OCI-LY1 (cell line): ENCODE data around the gene CNNM4.

Source experiments
- EZH2 ChIP-seq: fragments of 200-600 bp; sonication (generic), shearing (Covaris generic); IDR thresholded peaks from 2 replicates; pipeline ENCODE4 v1.8.0; 2017; ENCODE audit warnings: borderline replicate concordance, mixed run types, mild to moderate bottlenecking, antibody characterized with exemption, low read length, moderate library complexity, mixed read lengths
- TF ChIP-seq, protein P1 (sequence below): fragments of 200-600 bp; sonication (generic), shearing (Covaris generic); IDR thresholded peaks from 2 replicates; pipeline ENCODE4 v1.5.1; 2017; ENCODE audit warnings: mild to moderate bottlenecking, antibody characterized with exemption, low read length, moderate library complexity, mixed read lengths

DNA sequence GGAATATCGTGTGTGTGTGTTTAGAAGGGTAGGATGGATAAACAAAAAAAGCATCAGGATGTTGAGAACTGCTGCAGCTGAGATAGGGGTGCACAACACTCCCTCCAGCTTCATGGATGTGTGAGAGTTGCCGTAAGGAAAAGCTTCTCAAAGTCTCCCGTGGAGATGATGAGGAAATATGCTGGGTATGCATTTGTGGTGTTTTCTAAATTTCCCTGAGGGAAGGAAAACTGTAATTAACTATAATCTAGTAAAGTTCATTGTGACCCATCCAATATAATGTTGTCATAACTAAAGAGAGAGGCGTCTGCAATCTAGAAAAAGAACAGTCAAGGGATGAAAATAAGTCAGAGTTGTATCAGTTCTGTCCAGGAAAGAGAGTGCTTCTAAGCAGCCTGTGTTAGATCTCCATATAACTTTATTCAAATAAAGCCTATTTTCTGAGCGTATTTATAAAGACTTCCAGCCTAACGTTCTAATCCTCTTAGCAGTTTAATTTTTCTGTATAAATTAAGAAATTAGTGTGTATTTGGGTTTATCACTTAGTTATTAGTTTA, 13.6 kb upstream of the CNNM4 start:
- TF ChIP-seq, protein P1, sequence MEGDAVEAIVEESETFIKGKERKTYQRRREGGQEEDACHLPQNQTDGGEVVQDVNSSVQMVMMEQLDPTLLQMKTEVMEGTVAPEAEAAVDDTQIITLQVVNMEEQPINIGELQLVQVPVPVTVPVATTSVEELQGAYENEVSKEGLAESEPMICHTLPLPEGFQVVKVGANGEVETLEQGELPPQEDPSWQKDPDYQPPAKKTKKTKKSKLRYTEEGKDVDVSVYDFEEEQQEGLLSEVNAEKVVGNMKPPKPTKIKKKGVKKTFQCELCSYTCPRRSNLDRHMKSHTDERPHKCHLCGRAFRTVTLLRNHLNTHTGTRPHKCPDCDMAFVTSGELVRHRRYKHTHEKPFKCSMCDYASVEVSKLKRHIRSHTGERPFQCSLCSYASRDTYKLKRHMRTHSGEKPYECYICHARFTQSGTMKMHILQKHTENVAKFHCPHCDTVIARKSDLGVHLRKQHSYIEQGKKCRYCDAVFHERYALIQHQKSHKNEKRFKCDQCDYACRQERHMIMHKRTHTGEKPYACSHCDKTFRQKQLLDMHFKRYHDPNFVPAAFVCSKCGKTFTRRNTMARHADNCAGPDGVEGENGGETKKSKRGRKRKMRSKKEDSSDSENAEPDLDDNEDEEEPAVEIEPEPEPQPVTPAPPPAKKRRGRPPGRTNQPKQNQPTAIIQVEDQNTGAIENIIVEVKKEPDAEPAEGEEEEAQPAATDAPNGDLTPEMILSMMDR, result no peak
- no peak for TF ChIP-seq EZH2
